Hepatocyte (in vitro differentiated cells): ENCODE results near the gene MASP1. TPM values are rescaled to one million over a fixed set of nuclear protein-coding genes. Genes with fewer than 3 reads are reported as not detected.

Experiments
- DNase-seq: peaks from one replicate; pipeline ENCODE4 v3.0.0-alpha.2; 2016; ENCODE audit warnings: low spot score
- H2AFZ ChIP-seq: fragments of 200-600 bp; sonication (generic); 2 replicates; pipeline ENCODE4 v1.6.0; 2016; ENCODE audit warnings: antibody characterized with exemption, mild to moderate bottlenecking
- H3K27ac ChIP-seq: fragments of 200-600 bp; sonication (generic); 2 replicates; pipeline ENCODE4 v1.5.1; 2016; ENCODE audit warnings: mild to moderate bottlenecking
- H3K27me3 ChIP-seq: fragments of 200-600 bp; sonication (generic); 2 replicates; pipeline ENCODE4 v1.6.1; 2016
- H3K36me3 ChIP-seq: fragments of 200-600 bp; sonication (generic); replicated peaks from 2 replicates; pipeline ENCODE4 v1.5.1; 2016; ENCODE audit warnings: low read depth; ENCODE audit not compliant: insufficient read depth
- H3K4me1 ChIP-seq: fragments of 200-600 bp; sonication (generic); 2 replicates; pipeline ENCODE4 v1.5.1; 2016; ENCODE audit warnings: mild to moderate bottlenecking, moderate library complexity; ENCODE audit not compliant: insufficient read depth
- H3K4me2 ChIP-seq: fragments of 200-600 bp; sonication (generic); 2 replicates; pipeline ENCODE4 v1.6.0; 2016
- H3K4me3 ChIP-seq: fragments of 200-600 bp; sonication (generic); 2 replicates; pipeline ENCODE4 v1.5.1; 2016; ENCODE audit warnings: mild to moderate bottlenecking
- H3K79me2 ChIP-seq: fragments of 200-600 bp; sonication (generic); 2 replicates; pipeline ENCODE4 v1.6.0; 2017; ENCODE audit warnings: mild to moderate bottlenecking
- H3K9me2 ChIP-seq: fragments of 200-600 bp; sonication (generic); replicated peaks from 2 replicates; pipeline ENCODE4 v1.6.0; 2017; ENCODE audit warnings: mild to moderate bottlenecking; ENCODE audit not compliant: insufficient read depth
- H3K9me3 ChIP-seq: fragments of 200-600 bp; sonication (generic); 2 replicates; pipeline ENCODE4 v1.5.1; 2016; ENCODE audit warnings: low read depth, mild to moderate bottlenecking
- H4K20me1 ChIP-seq: fragments of 200-600 bp; sonication (generic); 2 replicates; pipeline ENCODE4 v1.6.0; 2016; ENCODE audit warnings: mild to moderate bottlenecking; ENCODE audit not compliant: insufficient read depth, poor library complexity, severe bottlenecking
- CTCF ChIP-seq: fragments of 200-600 bp; sonication (generic); IDR thresholded peaks from 2 replicates; pipeline ENCODE4 v1.5.1; 2016; ENCODE audit warnings: antibody characterized with exemption, mild to moderate bottlenecking; ENCODE audit not compliant: poor library complexity
- EZH2 ChIP-seq: fragments of 200-600 bp; sonication (generic); IDR thresholded peaks from 2 replicates; pipeline ENCODE4 v1.6.1; 2016; ENCODE audit warnings: antibody characterized with exemption, mild to moderate bottlenecking, borderline replicate concordance
- EZH2phosphoT487 ChIP-seq: fragments of 200-600 bp; sonication (generic); IDR thresholded peaks from one replicate; pipeline ENCODE4 v1.6.1; 2018; ENCODE audit warnings: antibody characterized with exemption, mild to moderate bottlenecking, low read depth, moderate library complexity; ENCODE audit not compliant: unreplicated experiment, severe bottlenecking
- WGBS: methylation state at CpG from one replicate; pipeline ENCODE4 v1.1.6; 2016; ENCODE audit warnings: low lambda C conversion rate; ENCODE audit errors: missing lambda C conversion rate; 5-methylcytosine and 5-hydroxymethylcytosine counted together
- polyA plus RNA-seq: library from polyadenylated mRNA; unstranded; fragments of >200 nt; fragmentation: Nextera tagmentation; extraction: Ambion mirVana; gene quantifications from 2 replicates; pipeline ENCODE4 v1.2.1, GENCODE V29; 2016
- total RNA-seq: library from RNA; depleted of rRNA; stranded (reverse); fragments of >200 nt; gene quantifications from 2 replicates; pipeline ENCODE4 v1.2.3, GENCODE V29; 2014

MASP1 gene, protein sequence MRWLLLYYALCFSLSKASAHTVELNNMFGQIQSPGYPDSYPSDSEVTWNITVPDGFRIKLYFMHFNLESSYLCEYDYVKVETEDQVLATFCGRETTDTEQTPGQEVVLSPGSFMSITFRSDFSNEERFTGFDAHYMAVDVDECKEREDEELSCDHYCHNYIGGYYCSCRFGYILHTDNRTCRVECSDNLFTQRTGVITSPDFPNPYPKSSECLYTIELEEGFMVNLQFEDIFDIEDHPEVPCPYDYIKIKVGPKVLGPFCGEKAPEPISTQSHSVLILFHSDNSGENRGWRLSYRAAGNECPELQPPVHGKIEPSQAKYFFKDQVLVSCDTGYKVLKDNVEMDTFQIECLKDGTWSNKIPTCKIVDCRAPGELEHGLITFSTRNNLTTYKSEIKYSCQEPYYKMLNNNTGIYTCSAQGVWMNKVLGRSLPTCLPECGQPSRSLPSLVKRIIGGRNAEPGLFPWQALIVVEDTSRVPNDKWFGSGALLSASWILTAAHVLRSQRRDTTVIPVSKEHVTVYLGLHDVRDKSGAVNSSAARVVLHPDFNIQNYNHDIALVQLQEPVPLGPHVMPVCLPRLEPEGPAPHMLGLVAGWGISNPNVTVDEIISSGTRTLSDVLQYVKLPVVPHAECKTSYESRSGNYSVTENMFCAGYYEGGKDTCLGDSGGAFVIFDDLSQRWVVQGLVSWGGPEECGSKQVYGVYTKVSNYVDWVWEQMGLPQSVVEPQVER
- total RNA-seq (25.1 and 29.0 TPM in 2 replicates), polyA plus RNA-seq (18.1 and 23.3 TPM in 2 replicates)

GRCh38 chr3:187291512-187292132, at the start of gene MASP1:
TSS of gene MASP1 (minus strand) at chr3:187291737. CDS start at chr3:187291632, 105 bp downstream.
- Histone ChIP-seq H3K4me1 (peaks cover 38% of the 10 kb centered on the region), H3K9me3 (no peaks in the 10 kb centered on the region), H3K4me2 (peak within 1 kb of the TSS; percentile 84), H3K4me3 (peak within 1 kb of the TSS; percentile 23), H3K27me3 (no peaks in the 10 kb centered on the region), H3K27ac (peak within 1 kb of the TSS; percentile 88), H2AFZ (peak within 1 kb of the TSS; percentile 36), H3K36me3 (no peaks in the 10 kb centered on the region), H3K9me2 (no peaks in the 10 kb centered on the region), H4K20me1 (no peaks in the 10 kb centered on the region), H3K79me2 (peaks cover 12% of the 10 kb centered on the region)
- WGBS: 8% methylated on average over 10 of the region's 10 CpGs
- no peak for TF ChIP-seq EZH2phosphoT487
- TF ChIP-seq EZH2: no peak
- no peak for TF ChIP-seq CTCF
- peak; percentile 63 for DNase-seq

DNA sequence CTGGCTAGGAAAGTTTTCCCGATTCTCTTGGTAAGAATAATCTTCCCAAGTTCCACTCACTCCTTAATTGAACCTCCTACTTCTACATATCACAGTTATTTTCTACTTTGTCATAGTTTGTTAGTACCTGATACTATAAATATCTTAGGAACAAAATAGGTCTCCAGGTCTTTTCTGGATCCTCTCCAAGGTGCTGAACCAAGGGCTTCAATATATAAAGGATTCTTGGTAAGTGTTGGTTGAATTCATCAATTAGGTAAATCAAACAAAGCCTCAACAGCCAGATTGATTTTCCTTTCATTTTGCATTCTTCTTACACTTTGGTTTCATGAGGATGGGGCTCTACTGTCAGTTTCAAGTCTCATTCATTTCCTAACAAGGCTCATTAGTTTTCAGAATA, 49.0 kb upstream of the MASP1 start:
- Histone ChIP-seq H4K20me1 (no peaks in the 10 kb centered on the region), H3K27me3 (no peaks in the 10 kb centered on the region), H3K36me3 (no peaks in the 10 kb centered on the region), H3K4me2 (no peak overlapping the region), H3K9me3 (no peaks in the 10 kb centered on the region), H3K9me2 (no peaks in the 10 kb centered on the region), H2AFZ (no peak overlapping the region), H3K4me3 (no peak overlapping the region), H3K27ac (no peak overlapping the region), H3K4me1 (peaks cover 7% of the 10 kb centered on the region), H3K79me2 (no peaks in the 10 kb centered on the region)
- TF ChIP-seq EZH2phosphoT487 (no peak), EZH2 (no peak), CTCF (no peak)
- no peak for DNase-seq
- WGBS: 86% methylated on average over 1 of the region's 1 CpG

DNA sequence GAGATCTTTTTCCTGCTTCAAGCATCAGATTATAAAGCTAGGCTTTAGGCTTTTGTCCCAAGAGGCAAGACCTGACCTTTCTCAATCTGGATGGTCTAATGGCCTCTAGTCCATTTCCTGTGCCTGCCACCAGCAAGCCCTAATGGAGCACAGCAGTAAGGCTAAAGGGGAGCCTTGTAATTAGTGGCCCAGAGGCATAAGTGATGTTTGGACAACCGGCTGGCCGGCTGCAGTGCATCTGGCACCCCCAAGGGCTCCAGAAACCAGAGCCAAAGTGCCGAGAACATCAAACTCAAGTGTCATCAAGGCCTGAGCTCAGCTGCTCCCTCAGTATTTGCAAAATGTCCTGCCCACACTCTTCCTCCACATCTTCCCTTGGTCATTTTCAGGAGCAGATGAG, 44.8 kb upstream of the MASP1 start:
- TF ChIP-seq EZH2 (no peak), CTCF (no peak)
- Histone ChIP-seq H2AFZ (no peak overlapping the region), H3K9me3 (no peaks in the 10 kb centered on the region), H3K4me1 (no peaks in the 10 kb centered on the region), H3K27me3 (no peaks in the 10 kb centered on the region), H3K79me2 (no peaks in the 10 kb centered on the region), H3K4me3 (no peak overlapping the region), H3K9me2 (no peaks in the 10 kb centered on the region), H3K27ac (no peak overlapping the region), H3K36me3 (no peaks in the 10 kb centered on the region), H4K20me1 (no peaks in the 10 kb centered on the region), H3K4me2 (no peak overlapping the region)
- no peak for DNase-seq
- 45% methylated on average over 3 of the region's 3 CpGs for whole genome bisulfite sequencing
